Liver (tissue), 9 donors: ENCODE data around the gene FRMD4A. TPM values are rescaled to one million over a fixed set of nuclear protein-coding genes. Genes with fewer than 3 reads are reported as not detected.

Experiments used
- DNase-seq: peaks from one replicate; pipeline ENCODE4 v3.0.0-alpha.2; 2017; ENCODE audit warnings: low spot score
- H3K27ac ChIP-seq, 2 donors: one replicate each; pipeline ENCODE4 v1.7.0; 2013; ENCODE audit warnings: inconsistent platforms in 2 of 2, low read length in 2 of 2, control low read depth in 1 of 2, low read depth in 1 of 2, mild to moderate bottlenecking in 1 of 2
- H3K27me3 ChIP-seq, 4 donors: one replicate each; pipeline versions ENCODE4 v1.6.1 to v1.7.0; 2013; ENCODE audit warnings: low read length in 3 of 4, inconsistent platforms in 1 of 4, mild to moderate bottlenecking in 1 of 4, moderate library complexity in 1 of 4; ENCODE audit not compliant: control insufficient read depth in 4 of 4, insufficient read depth in 4 of 4
- H3K36me3 ChIP-seq, 4 donors: one replicate each; pipeline versions ENCODE4 v1.6.1 to v1.7.0; 2013; ENCODE audit warnings: low read length in 3 of 4, mild to moderate bottlenecking in 3 of 4, low read depth in 1 of 4, moderate library complexity in 1 of 4; ENCODE audit not compliant: control insufficient read depth in 4 of 4, insufficient read depth in 3 of 4
- H3K4me1 ChIP-seq, 4 donors: one replicate each; pipeline versions ENCODE4 v1.6.1 to v1.7.0; 2013; ENCODE audit warnings: low read length in 3 of 4, mild to moderate bottlenecking in 3 of 4, moderate library complexity in 1 of 4; ENCODE audit not compliant: control insufficient read depth in 4 of 4, insufficient read depth in 4 of 4
- H3K4me3 ChIP-seq, 3 donors: one replicate each; pipeline versions ENCODE4 v1.6.1 to v1.7.0; 2013; ENCODE audit warnings: low read length in 3 of 3, control low read depth in 1 of 3, low read depth in 1 of 3, mild to moderate bottlenecking in 1 of 3
- H3K9ac ChIP-seq, 2 donors: one replicate each; pipeline ENCODE4 v1.7.0; 2013; ENCODE audit warnings: low read length in 2 of 2, mild to moderate bottlenecking in 2 of 2, moderate library complexity in 2 of 2, control low read depth in 1 of 2, low read depth in 1 of 2
- H3K9me3 ChIP-seq, 4 donors: one replicate each; pipeline versions ENCODE4 v1.6.1 to v1.7.0; 2013; ENCODE audit warnings: low read length in 3 of 4; ENCODE audit not compliant: control insufficient read depth in 4 of 4
- CTCF ChIP-seq: fragments of 150-350 bp; IDR thresholded peaks from 2 replicates; pipeline ENCODE4 v1.5.1; 2017; ENCODE audit warnings: improper control_type of control experiment, low read depth, low read length; ENCODE audit not compliant: missing input control
- EGR1 ChIP-seq, 2 donors: IDR thresholded peaks; 2 replicates each; pipeline ENCODE4 v1.6.1; 2016 to 2018; ENCODE audit warnings: antibody characterized with exemption in 2 of 2, low read depth in 2 of 2
- FOXA1 ChIP-seq: IDR thresholded peaks from 2 replicates; pipeline ENCODE4 v1.6.1; 2016; ENCODE audit warnings: antibody characterized with exemption
- FOXA2 ChIP-seq: IDR thresholded peaks from 2 replicates; pipeline ENCODE4 v1.6.1; 2016; ENCODE audit warnings: antibody characterized with exemption
- GABPA ChIP-seq, 2 donors: IDR thresholded peaks in 1 of 2; conservative IDR thresholded peaks in 1 of 2; 2 replicates each; pipeline ENCODE4 v1.6.1; 2016; ENCODE audit warnings: antibody characterized with exemption in 2 of 2, mild to moderate bottlenecking in 1 of 2, moderate library complexity in 1 of 2
- HNF4A ChIP-seq, 2 donors: conservative IDR thresholded peaks; 2 replicates each; pipeline ENCODE4 v1.6.1; 2016; ENCODE audit warnings: antibody characterized with exemption in 2 of 2, mild to moderate bottlenecking in 2 of 2
- HNF4G ChIP-seq: IDR thresholded peaks from 2 replicates; pipeline ENCODE4 v1.6.1; 2016; ENCODE audit warnings: antibody characterized with exemption
- JUND ChIP-seq, 2 donors: IDR thresholded peaks; 2 replicates each; pipeline ENCODE4 v1.6.1; 2016; ENCODE audit warnings: antibody characterized with exemption in 2 of 2
- NR2F2 ChIP-seq: IDR thresholded peaks from 2 replicates; pipeline ENCODE4 v1.6.1; 2016; ENCODE audit warnings: antibody characterized with exemption
- RAD21 ChIP-seq, 2 donors: IDR thresholded peaks; 2 replicates each; pipeline ENCODE4 v1.6.1; 2016; ENCODE audit warnings: antibody characterized with exemption in 2 of 2, mild to moderate bottlenecking in 2 of 2
- RXRA ChIP-seq, 2 donors: IDR thresholded peaks; 2 replicates each; pipeline ENCODE4 v1.6.1; 2017 to 2018; ENCODE audit warnings: antibody characterized with exemption in 2 of 2, mild to moderate bottlenecking in 1 of 2
- SP1 ChIP-seq: IDR thresholded peaks from 2 replicates; pipeline ENCODE4 v1.6.1; 2018; ENCODE audit warnings: antibody characterized with exemption, mild to moderate bottlenecking
- TAF1 ChIP-seq: conservative IDR thresholded peaks from 2 replicates; pipeline ENCODE4 v1.6.1; 2016; ENCODE audit warnings: antibody characterized with exemption, mild to moderate bottlenecking
- YY1 ChIP-seq: IDR thresholded peaks from 2 replicates; pipeline ENCODE4 v1.6.1; 2016; ENCODE audit warnings: antibody characterized with exemption, mild to moderate bottlenecking
- WGBS: extraction: QIAGEN DNeasy Blood & Tissue Kit; methylation state at CpG from one replicate; pipeline ENCODE4 v1.1.7; 2013; 5-methylcytosine and 5-hydroxymethylcytosine counted together
- polyA plus RNA-seq, 2 donors: library from polyadenylated mRNA; stranded (reverse) in 1 of 2; unstranded in 1 of 2; fragments of 200-250 nt in 1 of 2; fragments of >200 nt in 1 of 2; fragmentation: Nextera tagmentation in 1 of 2; extraction: Ambion mirVana in 1 of 2; gene quantifications; one replicate each; pipeline versions ENCODE4 v1.2.1 to v1.2.3, GENCODE V29; 2013 to 2015
- total RNA-seq, 2 donors: library from RNA; depleted of rRNA; stranded (reverse); fragments of >200 nt; gene quantifications; one replicate each; pipeline ENCODE4 v1.2.3, GENCODE V29; 2014
- TF ChIP-seq, protein P1 (sequence below): IDR thresholded peaks from 2 replicates; pipeline ENCODE4 v1.6.1; 2016; ENCODE audit warnings: antibody characterized with exemption
- TF ChIP-seq, protein P2 (sequence below): IDR thresholded peaks from 2 replicates; pipeline ENCODE4 v1.6.1; 2016; ENCODE audit warnings: antibody characterized with exemption, mild to moderate bottlenecking
- TF ChIP-seq, protein P3 (sequence below): IDR thresholded peaks from 2 replicates; pipeline ENCODE4 v1.6.1; 2016; ENCODE audit warnings: antibody characterized with exemption
- TF ChIP-seq, protein P4 (sequence below): IDR thresholded peaks from 2 replicates; pipeline ENCODE4 v1.6.1; 2016; ENCODE audit warnings: antibody characterized with exemption
- donor health status: healthy.
- donor health status: healthy.
- donor health status: healthy.
- donor health status: healthy.
- donor health status: healthy.

Gene FRMD4A
- total and polyA plus RNA-seq, 4 donors, result 8.2 to 34.3 (median 13.1) TPM

DNA sequence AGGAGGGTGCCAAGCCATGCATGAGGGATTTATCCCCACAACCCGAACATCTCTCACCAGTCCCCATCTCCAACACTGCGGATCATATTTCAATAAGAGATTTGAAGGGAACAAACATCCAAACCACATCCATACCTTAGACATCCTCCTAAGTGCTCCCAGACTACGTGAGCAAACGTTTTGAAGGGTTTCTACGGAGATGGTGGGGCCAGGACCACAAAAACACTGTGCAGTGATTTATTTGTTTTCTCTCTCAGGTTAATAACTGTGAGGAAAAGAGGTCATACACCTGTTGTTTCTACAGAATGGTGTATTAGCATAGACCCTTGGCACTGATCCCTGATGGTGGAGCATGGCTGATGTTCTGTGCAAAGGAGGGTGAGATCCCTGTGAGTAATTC, 277.8 kb downstream of the FRMD4A start (continued):
- no peak for TF ChIP-seq YY1

GRCh38 chr10:14050598-14050997, 280.1 kb downstream of the FRMD4A start:
- Histone ChIP-seq H3K9ac (no peak overlapping the region), H3K9me3 (no peaks in the 10 kb centered on the region), H3K36me3 (no peaks in the 10 kb centered on the region), H3K4me1 (peaks cover 0 to 6% (median 3%) of the 10 kb centered on the region in 4 donors), H3K27me3 (no peaks in the 10 kb centered on the region), H3K4me3 (no peak overlapping the region), H3K27ac (peak overlapping the region in 1 of 2 donors; percentile 21)
- WGBS, result 92% methylated on average over 4 of the region's 4 CpGs
- TF ChIP-seq HNF4G, result no peak
- TF ChIP-seq FOXA2, result no peak
- TF ChIP-seq HNF4A (conservative IDR thresholded peaks at IDR 0.05), result no peak
- TF ChIP-seq EGR1 (IDR thresholded peaks at IDR 0.05; ENCODE audit: low read depth in 2 of 2), result no peak
- TF ChIP-seq, protein P1, sequence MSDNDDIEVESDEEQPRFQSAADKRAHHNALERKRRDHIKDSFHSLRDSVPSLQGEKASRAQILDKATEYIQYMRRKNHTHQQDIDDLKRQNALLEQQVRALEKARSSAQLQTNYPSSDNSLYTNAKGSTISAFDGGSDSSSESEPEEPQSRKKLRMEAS, result no peak
- TF ChIP-seq JUND (IDR thresholded peaks at IDR 0.05), result no peak
- TF ChIP-seq RXRA (IDR thresholded peaks at IDR 0.05), result no peak
- TF ChIP-seq RAD21 (IDR thresholded peaks at IDR 0.05), result no peak
- TF ChIP-seq YY1, result no peak
- TF ChIP-seq CTCF, result no peak
- no peak for DNase-seq

GRCh38 chr10:14048930-14049613, 281.7 kb downstream of the FRMD4A start:
- 42% methylated on average over 6 of the region's 6 CpGs for WGBS
- no peaks in the 10 kb centered on the region for H3K36me3 ChIP-seq
- no peak for DNase-seq
- no peak overlapping the region for H3K9ac ChIP-seq
- TF ChIP-seq, protein P1, result peak; percentile 26
- TF ChIP-seq SP1 (peak; percentile 92), HNF4A (conservative IDR thresholded peaks at IDR 0.05) (peak; percentile 89 to 91), JUND (IDR thresholded peaks at IDR 0.05) (peak; percentile 35 to 45), YY1 (peak; percentile 73), FOXA2 (no peak), CTCF (no peak), RAD21 (IDR thresholded peaks at IDR 0.05) (peak; percentile 25 to 45), EGR1 (IDR thresholded peaks at IDR 0.05; ENCODE audit: low read depth in 2 of 2) (no peak), TAF1 (no peak), RXRA (IDR thresholded peaks at IDR 0.05) (peak; percentile 71 to 73), HNF4G (peak; percentile 79), GABPA (IDR thresholded peaks at IDR 0.05 in 1 of 2, conservative IDR thresholded peaks at IDR 0.05 in 1 of 2) (peak in 1 of 2 donors; percentile 58), FOXA1 (no peak), NR2F2 (peak; percentile 75)
- TF ChIP-seq, protein P2, sequence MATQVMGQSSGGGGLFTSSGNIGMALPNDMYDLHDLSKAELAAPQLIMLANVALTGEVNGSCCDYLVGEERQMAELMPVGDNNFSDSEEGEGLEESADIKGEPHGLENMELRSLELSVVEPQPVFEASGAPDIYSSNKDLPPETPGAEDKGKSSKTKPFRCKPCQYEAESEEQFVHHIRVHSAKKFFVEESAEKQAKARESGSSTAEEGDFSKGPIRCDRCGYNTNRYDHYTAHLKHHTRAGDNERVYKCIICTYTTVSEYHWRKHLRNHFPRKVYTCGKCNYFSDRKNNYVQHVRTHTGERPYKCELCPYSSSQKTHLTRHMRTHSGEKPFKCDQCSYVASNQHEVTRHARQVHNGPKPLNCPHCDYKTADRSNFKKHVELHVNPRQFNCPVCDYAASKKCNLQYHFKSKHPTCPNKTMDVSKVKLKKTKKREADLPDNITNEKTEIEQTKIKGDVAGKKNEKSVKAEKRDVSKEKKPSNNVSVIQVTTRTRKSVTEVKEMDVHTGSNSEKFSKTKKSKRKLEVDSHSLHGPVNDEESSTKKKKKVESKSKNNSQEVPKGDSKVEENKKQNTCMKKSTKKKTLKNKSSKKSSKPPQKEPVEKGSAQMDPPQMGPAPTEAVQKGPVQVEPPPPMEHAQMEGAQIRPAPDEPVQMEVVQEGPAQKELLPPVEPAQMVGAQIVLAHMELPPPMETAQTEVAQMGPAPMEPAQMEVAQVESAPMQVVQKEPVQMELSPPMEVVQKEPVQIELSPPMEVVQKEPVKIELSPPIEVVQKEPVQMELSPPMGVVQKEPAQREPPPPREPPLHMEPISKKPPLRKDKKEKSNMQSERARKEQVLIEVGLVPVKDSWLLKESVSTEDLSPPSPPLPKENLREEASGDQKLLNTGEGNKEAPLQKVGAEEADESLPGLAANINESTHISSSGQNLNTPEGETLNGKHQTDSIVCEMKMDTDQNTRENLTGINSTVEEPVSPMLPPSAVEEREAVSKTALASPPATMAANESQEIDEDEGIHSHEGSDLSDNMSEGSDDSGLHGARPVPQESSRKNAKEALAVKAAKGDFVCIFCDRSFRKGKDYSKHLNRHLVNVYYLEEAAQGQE, result no peak
- TF ChIP-seq, protein P3, sequence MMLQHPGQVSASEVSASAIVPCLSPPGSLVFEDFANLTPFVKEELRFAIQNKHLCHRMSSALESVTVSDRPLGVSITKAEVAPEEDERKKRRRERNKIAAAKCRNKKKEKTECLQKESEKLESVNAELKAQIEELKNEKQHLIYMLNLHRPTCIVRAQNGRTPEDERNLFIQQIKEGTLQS, result peak; percentile 56
- TF ChIP-seq, protein P4, sequence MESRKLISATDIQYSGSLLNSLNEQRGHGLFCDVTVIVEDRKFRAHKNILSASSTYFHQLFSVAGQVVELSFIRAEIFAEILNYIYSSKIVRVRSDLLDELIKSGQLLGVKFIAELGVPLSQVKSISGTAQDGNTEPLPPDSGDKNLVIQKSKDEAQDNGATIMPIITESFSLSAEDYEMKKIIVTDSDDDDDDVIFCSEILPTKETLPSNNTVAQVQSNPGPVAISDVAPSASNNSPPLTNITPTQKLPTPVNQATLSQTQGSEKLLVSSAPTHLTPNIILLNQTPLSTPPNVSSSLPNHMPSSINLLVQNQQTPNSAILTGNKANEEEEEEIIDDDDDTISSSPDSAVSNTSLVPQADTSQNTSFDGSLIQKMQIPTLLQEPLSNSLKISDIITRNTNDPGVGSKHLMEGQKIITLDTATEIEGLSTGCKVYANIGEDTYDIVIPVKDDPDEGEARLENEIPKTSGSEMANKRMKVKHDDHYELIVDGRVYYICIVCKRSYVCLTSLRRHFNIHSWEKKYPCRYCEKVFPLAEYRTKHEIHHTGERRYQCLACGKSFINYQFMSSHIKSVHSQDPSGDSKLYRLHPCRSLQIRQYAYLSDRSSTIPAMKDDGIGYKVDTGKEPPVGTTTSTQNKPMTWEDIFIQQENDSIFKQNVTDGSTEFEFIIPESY, result peak; percentile 54
- H3K4me1 ChIP-seq, result peaks cover 0 to 6% (median 3%) of the 10 kb centered on the region in 4 donors
- peak overlapping the region; percentile 66 to 78 for H3K27ac ChIP-seq
- H3K4me3 ChIP-seq, result no peak overlapping the region
- no peaks in the 10 kb centered on the region for H3K9me3 ChIP-seq
- no peaks in the 10 kb centered on the region for H3K27me3 ChIP-seq
